Loucy (cell line): ENCODE results near the gene FAM3B.

ENCODE experiments used
- H2AFZ ChIP-seq: fragments of 200-600 bp; sonication (generic); 2 replicates; pipeline ENCODE4 v1.6.0; 2016; ENCODE audit warnings: antibody characterized with exemption, mild to moderate bottlenecking, low read length, moderate library complexity
- H3F3A ChIP-seq: fragments of 200-600 bp; 2 replicates; pipeline ENCODE4 v1.6.0; 2016; ENCODE audit warnings: antibody characterized with exemption, low read depth, mild to moderate bottlenecking
- H3K27me3 ChIP-seq: fragments of 200-600 bp; sonication (generic); 2 replicates; pipeline ENCODE4 v1.6.1; 2014; ENCODE audit warnings: low read length, mild to moderate bottlenecking; ENCODE audit not compliant: insufficient read depth, poor library complexity, severe bottlenecking
- H3K36me3 ChIP-seq: fragments of 200-600 bp; sonication (generic); 2 replicates; pipeline ENCODE4 v1.6.1; 2016; ENCODE audit warnings: low read length; ENCODE audit not compliant: insufficient read depth
- H3K4me1 ChIP-seq: fragments of 200-600 bp; sonication (generic); 2 replicates; pipeline ENCODE4 v1.5.1; 2014; ENCODE audit warnings: low read length, mild to moderate bottlenecking; ENCODE audit not compliant: insufficient read depth, poor library complexity, severe bottlenecking
- H3K4me2 ChIP-seq: fragments of 200-600 bp; sonication (generic); 2 replicates; pipeline ENCODE4 v1.6.0; 2014; ENCODE audit warnings: antibody characterized with exemption, low read length, low read depth, mild to moderate bottlenecking; ENCODE audit not compliant: poor library complexity, severe bottlenecking
- H3K4me3 ChIP-seq: fragments of 200-600 bp; sonication (generic); 2 replicates; pipeline ENCODE4 v1.5.1; 2014; ENCODE audit warnings: low read length, mild to moderate bottlenecking, mixed read lengths; ENCODE audit not compliant: poor library complexity, severe bottlenecking
- H3K79me2 ChIP-seq: fragments of 200-600 bp; sonication (generic); 2 replicates; pipeline ENCODE4 v1.6.1; 2014; ENCODE audit warnings: low read length; ENCODE audit not compliant: insufficient read depth
- H3K9ac ChIP-seq: fragments of 200-600 bp; sonication (generic); 2 replicates; pipeline ENCODE4 v1.6.0; 2014; ENCODE audit warnings: mild to moderate bottlenecking, low read depth, low read length, moderate library complexity; ENCODE audit not compliant: poor library complexity, severe bottlenecking
- H3K9me2 ChIP-seq: fragments of 200-600 bp; sonication (generic); replicated peaks from 2 replicates; pipeline ENCODE4 v1.6.1; 2016; ENCODE audit warnings: low read depth, low read length, mixed read lengths
- H3K9me3 ChIP-seq: fragments of 200-600 bp; sonication (generic); 2 replicates; pipeline ENCODE4 v1.6.1; 2014; ENCODE audit warnings: mild to moderate bottlenecking, antibody characterized with exemption, low read length, low read depth; ENCODE audit not compliant: insufficient read depth
- H4K20me1 ChIP-seq: fragments of 200-600 bp; sonication (generic); 2 replicates; pipeline ENCODE4 v1.6.0; 2014; ENCODE audit warnings: antibody characterized with exemption, low read length, mild to moderate bottlenecking; ENCODE audit not compliant: insufficient read depth, poor library complexity, severe bottlenecking
- CTCF ChIP-seq: fragments of 200-600 bp; sonication (generic); conservative IDR thresholded peaks from 2 replicates; pipeline ENCODE4 v1.5.1; 2014; ENCODE audit warnings: mild to moderate bottlenecking, antibody characterized with exemption, low read length
- EZH2phosphoT487 ChIP-seq: fragments of 200-600 bp; IDR thresholded peaks from 2 replicates; pipeline ENCODE4 v1.6.1; 2018; ENCODE audit warnings: antibody characterized with exemption, mild to moderate bottlenecking, moderate library complexity, borderline replicate concordance

The FAM3B gene

GRCh38 chr21:41367945-41368734 is 51.5 kb downstream of the FAM3B start:
- Histone ChIP-seq H3F3A (no peaks in the 10 kb centered on the region), H3K4me2 (peak overlapping the region; percentile 95), H4K20me1 (peaks cover 20% of the 10 kb centered on the region), H3K79me2 (peaks cover 45% of the 10 kb centered on the region), H3K4me1 (peaks cover 47% of the 10 kb centered on the region), H3K4me3 (peak overlapping the region; percentile 95), H3K36me3 (no peaks in the 10 kb centered on the region), H3K9ac (peak overlapping the region; percentile 87), H3K27me3 (no peaks in the 10 kb centered on the region), H2AFZ (no peak overlapping the region), H3K9me3 (no peaks in the 10 kb centered on the region), H3K9me2 (no peaks in the 10 kb centered on the region)
- TF ChIP-seq CTCF: no peak
- no peak for TF ChIP-seq EZH2phosphoT487

GRCh38 chr21:41368735-41369104 is 52.1 kb downstream of the FAM3B start:
- Histone ChIP-seq H3K36me3 (no peaks in the 10 kb centered on the region), H3F3A (no peaks in the 10 kb centered on the region), H4K20me1 (peaks cover 26% of the 10 kb centered on the region), H3K9me2 (no peaks in the 10 kb centered on the region), H2AFZ (peak overlapping the region; percentile 69), H3K4me3 (peak overlapping the region; percentile 95), H3K4me2 (peak overlapping the region; percentile 95), H3K4me1 (peaks cover 47% of the 10 kb centered on the region), H3K9me3 (no peaks in the 10 kb centered on the region), H3K9ac (peak overlapping the region; percentile 87), H3K27me3 (no peaks in the 10 kb centered on the region), H3K79me2 (peaks cover 45% of the 10 kb centered on the region)
- TF ChIP-seq EZH2phosphoT487 (no peak), CTCF (no peak)

- TF ChIP-seq CTCF: peak; percentile 25; the same call in 1 of the 2 replicates
- no peak for TF ChIP-seq EZH2phosphoT487
- peaks cover 46% of the 10 kb centered on the region for H3K4me1 ChIP-seq
- H3K27me3 ChIP-seq: no peaks in the 10 kb centered on the region
- peaks cover 30% of the 10 kb centered on the region for H4K20me1 ChIP-seq
- peak overlapping the region; percentile 95 for H3K4me3 ChIP-seq
- no peaks in the 10 kb centered on the region for H3F3A ChIP-seq
- no peaks in the 10 kb centered on the region for H3K9me2 ChIP-seq
- no peaks in the 10 kb centered on the region for H3K9me3 ChIP-seq
- peaks cover 45% of the 10 kb centered on the region for H3K79me2 ChIP-seq
- peak overlapping the region; percentile 95 for H3K4me2 ChIP-seq
- no peaks in the 10 kb centered on the region for H3K36me3 ChIP-seq
- peak overlapping the region; percentile 87 for H3K9ac ChIP-seq
- H2AFZ ChIP-seq: peak overlapping the region; percentile 97
Observed at GRCh38 chr21:41369105-41369919, 52.7 kb downstream of the FAM3B start.
